GM19467 (cell line): ENCODE results near the gene TMEM248.
"Not testable (repeated sequence)": the region's sequence is repeated elsewhere in the genome, so short reads cannot be mapped to it uniquely, and the experiment has no call there.

Experiments
- ATAC-seq: cut with Tn5 transposase; IDR thresholded peaks from one replicate; pipeline ENCODE4 v1.9.1; 2021; ENCODE audit warnings: mild to moderate bottlenecking, moderate library complexity; ENCODE audit not compliant: unreplicated experiment

The TMEM248 gene

GRCh38 chr7:66907731-66908130, 13.3 kb upstream of the TMEM248 start:
- ATAC-seq = no peak

- ATAC-seq = not testable (repeated sequence)
Measured at GRCh38 chr7:66908598-66908997, 12.4 kb upstream of the TMEM248 start.

- no peak for ATAC-seq
Measured at GRCh38 chr7:66910789-66911188, 10.2 kb upstream of the TMEM248 start.

GRCh38 chr7:66911191-66911590, 9.8 kb upstream of the TMEM248 start:
- not testable (repeated sequence) for ATAC-seq

GRCh38 chr7:66912195-66912594, 8.8 kb upstream of the TMEM248 start:
- ATAC-seq = no peak

- no peak for ATAC-seq
Measured at GRCh38 chr7:66913118-66914037, 7.6 kb upstream of the TMEM248 start.

GRCh38 chr7:66917904-66918303, 3.1 kb upstream of the TMEM248 start:
- ATAC-seq = not testable (repeated sequence)

- no peak for ATAC-seq
Measured at GRCh38 chr7:66919304-66919703, 1.7 kb upstream of the TMEM248 start.

- ATAC-seq = no peak
Measured at GRCh38 chr7:66919704-66920103, 1.3 kb upstream of the TMEM248 start.

GRCh38 chr7:66920256-66920655, 769 bp upstream of the TMEM248 start:
- no peak for ATAC-seq

GRCh38 chr7:66921396-66921917, 432 bp downstream of the TMEM248 start:
- no peak for ATAC-seq

GRCh38 chr7:66921918-66922486, 977 bp downstream of the TMEM248 start:
- ATAC-seq = no peak

GRCh38 chr7:66925255-66925654, 4.2 kb downstream of the TMEM248 start:
- ATAC-seq = no peak

GRCh38 chr7:66927348-66927948, 6.4 kb downstream of the TMEM248 start:
- ATAC-seq = no peak

GRCh38 chr7:66928388-66928787, 7.4 kb downstream of the TMEM248 start:
- no peak for ATAC-seq

- ATAC-seq = no peak
Measured at GRCh38 chr7:66929165-66929564, 8.1 kb downstream of the TMEM248 start.

GRCh38 chr7:66929935-66930334, 8.9 kb downstream of the TMEM248 start:
- ATAC-seq = no peak

- ATAC-seq = no peak
Measured at GRCh38 chr7:66930341-66930740, 9.3 kb downstream of the TMEM248 start.

GRCh38 chr7:66933469-66933868, 12.4 kb downstream of the TMEM248 start:
- no peak for ATAC-seq

GRCh38 chr7:66937940-66938339, 16.9 kb downstream of the TMEM248 start:
- ATAC-seq = no peak

- ATAC-seq = no peak
Measured at GRCh38 chr7:66939325-66939724, 18.3 kb downstream of the TMEM248 start.

GRCh38 chr7:66946545-66946944, 25.5 kb downstream of the TMEM248 start:
- ATAC-seq = no peak
